ENCODE measurements around the gene FOXF1. TPM values are rescaled to one million over a fixed set of nuclear protein-coding genes. Genes with fewer than 3 reads are reported as not detected.

The FOXF1 gene
- total and polyA plus RNA-seq, 7 experiments from 2014 or later: not detected

DNA sequence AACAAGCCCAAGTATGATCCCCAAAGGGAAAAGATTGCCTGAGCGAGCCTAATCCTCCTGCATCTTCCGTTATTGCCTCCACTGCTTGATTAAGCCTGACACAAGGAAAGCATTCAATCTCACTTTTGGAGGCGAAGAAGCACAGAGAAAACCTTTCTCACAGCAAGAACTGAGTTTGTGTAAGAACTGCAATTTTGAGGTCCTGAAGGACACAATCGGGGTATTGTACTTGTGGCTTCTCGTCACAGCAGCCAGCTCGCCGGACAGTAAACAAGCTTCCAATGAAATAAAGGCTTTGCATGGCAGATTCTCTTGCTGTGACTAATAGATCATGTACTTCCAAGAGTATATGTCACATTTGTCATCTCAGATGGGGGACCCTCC is 18.7 kb upstream of the FOXF1 start:
- POLR2A ChIA-PET: no interaction called here
- Mint-ChIP-seq H3K27ac (no peak overlapping the region), H3K9me3 (peaks cover 0 to 4% (median 0%) of the 10 kb centered on the region in 11 donors), H3K4me1 (peaks cover 0 to 5% (median 0%) of the 10 kb centered on the region in 7 donors), H3K27me3 (peaks cover 57 to 83% (median 70%) of the 10 kb centered on the region in 5 donors), H3K4me3 (no peak overlapping the region), H3K36me3 (no peaks in the 10 kb centered on the region)
- no peak overlapping the region for H3K27ac ChIP-seq (ENCODE audit: low read depth, low read length)
- no peaks in the 10 kb centered on the region for H3K36me3 ChIP-seq (ENCODE audit: control insufficient read depth in 2 of 3, insufficient read depth in 3 of 3, low read length in 3 of 3)
- no peak for DNase-seq
- H3K4me3 ChIP-seq (ENCODE audit: low read length): no peak overlapping the region
- H3K9me3 ChIP-seq (ENCODE audit: control insufficient read depth in 2 of 3, low read length in 3 of 3): no peaks in the 10 kb centered on the region
- intact Hi-C loops (cut with micrococcal nuclease): no loop called here
- H3K27me3 ChIP-seq (ENCODE audit: control insufficient read depth in 2 of 2, insufficient read depth in 2 of 2, low read length in 2 of 2): no peaks in the 10 kb centered on the region
- ATAC-seq: no peak
- H3K4me1 ChIP-seq (ENCODE audit: control insufficient read depth in 2 of 2, insufficient read depth in 2 of 2, low read length in 2 of 2): no peaks in the 10 kb centered on the region
- CTCF ChIA-PET: no interaction called here

DNA sequence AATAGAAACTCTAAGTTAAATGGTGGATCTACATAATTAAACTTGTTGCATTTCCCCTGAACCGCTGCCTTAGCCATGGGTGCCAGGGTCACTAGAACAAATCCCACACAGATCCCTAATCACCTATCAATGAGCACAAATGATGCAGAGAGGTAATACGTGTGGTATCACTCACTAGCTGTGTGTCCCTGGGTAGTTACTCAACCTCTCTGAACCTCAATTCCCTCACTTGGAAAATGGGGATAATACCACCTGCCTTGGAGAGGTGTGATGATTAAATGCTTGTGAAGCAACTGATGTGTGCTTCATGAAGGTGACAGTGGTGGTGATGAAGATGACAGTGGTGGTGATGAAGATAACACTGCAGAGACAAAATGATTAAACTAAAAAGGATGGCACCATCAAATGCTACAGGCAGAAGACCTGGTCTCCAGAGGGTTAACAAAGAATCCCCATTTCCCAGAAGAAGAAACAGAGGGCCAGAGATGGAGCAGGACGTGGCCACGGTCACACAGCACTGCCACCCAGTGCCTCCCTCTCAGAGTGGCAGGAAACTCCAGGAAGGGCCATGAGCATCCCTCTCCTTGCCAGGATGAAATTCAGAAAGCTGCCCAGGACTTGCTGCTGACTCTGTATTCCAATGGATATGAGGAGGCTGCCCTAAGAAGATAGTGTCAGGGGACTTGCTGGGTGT is 17.9 kb upstream of the FOXF1 start:
- intact Hi-C loops (cut with micrococcal nuclease): no loop called here
- peaks cover 63 to 82% (median 77%) of the 10 kb centered on the region in 5 donors for H3K27me3 Mint-ChIP-seq
- H3K36me3 Mint-ChIP-seq: no peaks in the 10 kb centered on the region
- ATAC-seq: no peak
- POLR2A ChIA-PET: no interaction called here
- Histone ChIP-seq H3K4me3 (ENCODE audit: low read length) (no peak overlapping the region), H3K27ac (ENCODE audit: low read depth, low read length) (no peak overlapping the region), H3K27me3 (ENCODE audit: control insufficient read depth in 2 of 2, insufficient read depth in 2 of 2, low read length in 2 of 2) (no peaks in the 10 kb centered on the region), H3K9me3 (ENCODE audit: control insufficient read depth in 2 of 3, low read length in 3 of 3) (no peaks in the 10 kb centered on the region), H3K36me3 (ENCODE audit: control insufficient read depth in 2 of 3, insufficient read depth in 3 of 3, low read length in 3 of 3) (no peaks in the 10 kb centered on the region), H3K4me1 (ENCODE audit: control insufficient read depth in 2 of 2, insufficient read depth in 2 of 2, low read length in 2 of 2) (no peaks in the 10 kb centered on the region)
- peaks cover 0 to 5% (median 0%) of the 10 kb centered on the region in 7 donors for H3K4me1 Mint-ChIP-seq
- H3K27ac Mint-ChIP-seq: no peak overlapping the region
- H3K4me3 Mint-ChIP-seq: peak overlapping the region in 1 of 10 donors; percentile 38
- no peak for DNase-seq
- CTCF ChIA-PET: no interaction called here
- H3K9me3 Mint-ChIP-seq: peaks cover 0 to 4% (median 0%) of the 10 kb centered on the region in 11 donors

DNA sequence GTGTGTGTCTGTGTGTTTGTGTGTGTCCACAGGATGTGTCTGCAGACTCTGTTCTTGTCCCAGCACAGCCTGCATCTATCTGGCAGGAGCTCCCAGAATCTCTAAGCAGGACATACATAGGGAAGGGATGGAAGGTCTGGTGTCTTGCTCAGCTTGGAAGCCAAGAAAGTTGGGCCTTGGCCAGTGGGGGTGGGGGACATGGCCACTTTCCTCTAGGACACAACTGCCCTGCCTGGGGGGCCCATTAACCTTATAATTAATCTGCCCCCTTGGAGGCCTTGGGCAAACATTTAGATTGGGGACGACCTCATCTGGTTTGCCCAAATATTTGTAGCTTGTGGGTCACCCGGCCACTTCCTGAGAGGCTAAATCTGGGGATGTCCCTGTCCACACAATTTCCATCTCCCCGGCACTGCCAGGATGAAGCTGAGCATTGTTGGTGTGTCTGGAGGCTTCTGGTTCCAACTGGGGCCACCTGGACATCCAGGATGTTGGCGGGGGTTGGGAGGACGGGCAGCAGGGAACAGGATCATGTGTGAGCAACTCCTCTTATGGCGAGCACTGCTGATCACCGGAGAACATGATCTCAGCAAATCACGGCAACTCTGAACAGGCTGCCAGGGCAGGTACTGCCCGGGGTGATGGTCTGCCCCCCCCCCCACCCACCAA is 17.2 kb upstream of the FOXF1 start:
- no peaks in the 10 kb centered on the region for H3K36me3 Mint-ChIP-seq
- H3K27me3 Mint-ChIP-seq: peaks cover 66 to 79% (median 77%) of the 10 kb centered on the region in 5 donors
- Histone ChIP-seq H3K4me1 (ENCODE audit: control insufficient read depth in 2 of 2, insufficient read depth in 2 of 2, low read length in 2 of 2) (no peaks in the 10 kb centered on the region), H3K27ac (ENCODE audit: low read depth, low read length) (no peak overlapping the region), H3K27me3 (ENCODE audit: control insufficient read depth in 2 of 2, insufficient read depth in 2 of 2, low read length in 2 of 2) (no peaks in the 10 kb centered on the region), H3K9me3 (ENCODE audit: control insufficient read depth in 2 of 3, low read length in 3 of 3) (no peaks in the 10 kb centered on the region), H3K4me3 (ENCODE audit: low read length) (no peak overlapping the region), H3K36me3 (ENCODE audit: control insufficient read depth in 2 of 3, insufficient read depth in 3 of 3, low read length in 3 of 3) (no peaks in the 10 kb centered on the region)
- ChIA-PET CTCF (no interaction called here), POLR2A (no interaction called here)
- no peak for DNase-seq
- H3K9me3 Mint-ChIP-seq: peaks cover 0 to 4% (median 0%) of the 10 kb centered on the region in 11 donors
- H3K27ac Mint-ChIP-seq: no peak overlapping the region
- H3K4me1 Mint-ChIP-seq: peaks cover 0 to 6% (median 0%) of the 10 kb centered on the region in 7 donors
- intact Hi-C loops (cut with micrococcal nuclease): no loop called here
- no peak for ATAC-seq
- H3K4me3 Mint-ChIP-seq: no peak overlapping the region

DNA sequence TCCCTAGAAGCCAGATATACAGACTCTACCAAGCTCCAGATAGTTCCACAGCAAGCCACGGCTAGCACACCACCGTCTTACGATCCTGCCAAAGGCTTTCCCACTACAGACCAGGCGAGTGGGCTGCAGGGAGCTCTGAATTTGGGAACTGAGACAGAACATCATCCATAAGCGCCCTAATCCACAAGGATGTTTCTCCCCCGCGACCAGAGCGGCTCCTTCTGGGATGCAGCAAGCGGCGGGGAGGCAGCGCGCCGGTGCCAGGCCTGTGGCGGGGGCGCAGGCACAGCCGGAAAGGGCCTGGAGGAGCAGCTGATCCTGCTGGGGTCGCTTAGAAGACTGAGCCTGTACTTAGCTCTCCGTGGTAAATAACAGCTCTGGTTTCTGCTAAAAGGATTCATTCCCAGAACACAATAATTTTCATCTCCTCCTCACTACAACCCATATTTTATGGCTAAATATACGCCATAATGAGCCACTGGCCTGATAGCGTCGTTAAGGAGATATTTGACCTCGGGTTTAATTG is 16.2 kb upstream of the FOXF1 start:
- no peak for DNase-seq
- Mint-ChIP-seq H3K27me3 (peaks cover 64 to 77% (median 76%) of the 10 kb centered on the region in 5 donors), H3K36me3 (no peaks in the 10 kb centered on the region), H3K9me3 (peaks cover 0 to 4% (median 0%) of the 10 kb centered on the region in 11 donors), H3K4me1 (peaks cover 0 to 8% (median 2%) of the 10 kb centered on the region in 7 donors), H3K4me3 (no peak overlapping the region), H3K27ac (no peak overlapping the region)
- no peaks in the 10 kb centered on the region for H3K4me1 ChIP-seq (ENCODE audit: control insufficient read depth in 2 of 2, insufficient read depth in 2 of 2, low read length in 2 of 2)
- CTCF ChIA-PET: no interaction called here
- ATAC-seq: no peak
- no peaks in the 10 kb centered on the region for H3K27me3 ChIP-seq (ENCODE audit: control insufficient read depth in 2 of 2, insufficient read depth in 2 of 2, low read length in 2 of 2)
- H3K36me3 ChIP-seq (ENCODE audit: control insufficient read depth in 2 of 3, insufficient read depth in 3 of 3, low read length in 3 of 3): no peaks in the 10 kb centered on the region
- POLR2A ChIA-PET: no interaction called here
- intact Hi-C loops (cut with micrococcal nuclease): no loop called here
- no peaks in the 10 kb centered on the region for H3K9me3 ChIP-seq (ENCODE audit: control insufficient read depth in 2 of 3, low read length in 3 of 3)
- no peak overlapping the region for H3K4me3 ChIP-seq (ENCODE audit: low read length)
- no peak overlapping the region for H3K27ac ChIP-seq (ENCODE audit: low read depth, low read length)

DNA sequence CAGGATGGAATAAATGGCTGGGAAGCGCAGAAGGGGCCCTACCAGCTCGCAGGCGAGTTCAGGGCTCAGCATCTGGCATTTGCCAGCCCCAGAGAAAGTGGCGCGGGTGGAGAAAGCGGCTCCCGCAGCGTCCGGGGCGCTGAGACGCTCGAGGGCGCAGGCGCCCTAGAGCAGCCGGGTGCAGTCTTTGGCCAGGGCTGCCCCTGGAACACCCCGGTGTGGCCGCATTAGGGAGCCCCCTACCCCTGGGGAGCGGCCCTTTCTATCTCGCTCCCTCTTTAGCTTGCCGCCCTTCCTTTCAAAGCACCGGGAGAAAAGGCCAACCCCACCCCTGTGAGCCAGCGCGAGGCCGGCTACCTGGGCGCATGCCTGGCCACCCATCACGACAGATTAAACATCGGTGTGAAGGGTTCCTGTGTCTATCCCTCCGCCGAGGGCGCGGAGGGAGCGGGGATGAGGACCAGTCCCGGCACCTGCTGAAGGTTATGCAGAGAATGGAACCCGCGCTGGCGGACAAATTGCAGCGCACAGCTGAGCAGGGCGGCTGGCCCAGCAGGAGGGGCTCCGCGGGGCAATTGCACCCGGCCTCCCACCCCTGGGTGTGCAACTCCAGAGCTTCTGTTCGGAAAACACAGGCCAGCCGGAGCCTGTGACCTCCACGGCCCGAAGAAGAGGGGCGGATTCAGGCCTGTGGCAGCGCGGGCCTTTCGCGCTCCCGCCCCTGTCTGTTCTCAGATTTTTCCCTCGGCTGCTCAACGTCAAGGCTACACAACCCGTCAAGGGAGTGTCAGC is 15.6 kb upstream of the FOXF1 start:
- ATAC-seq: no peak
- H3K27ac Mint-ChIP-seq: no peak overlapping the region
- ChIA-PET POLR2A (no interaction called here), CTCF (no interaction called here)
- intact Hi-C loops (cut with micrococcal nuclease): no loop called here
- no peaks in the 10 kb centered on the region for H3K36me3 Mint-ChIP-seq
- H3K4me3 Mint-ChIP-seq: no peak overlapping the region
- no peaks in the 10 kb centered on the region for H3K4me1 ChIP-seq (ENCODE audit: control insufficient read depth in 2 of 2, insufficient read depth in 2 of 2, low read length in 2 of 2)
- no peaks in the 10 kb centered on the region for H3K36me3 ChIP-seq (ENCODE audit: control insufficient read depth in 2 of 3, insufficient read depth in 3 of 3, low read length in 3 of 3)
- no peak for DNase-seq
- H3K4me1 Mint-ChIP-seq: peaks cover 0 to 8% (median 4%) of the 10 kb centered on the region in 7 donors
- H3K27me3 ChIP-seq (ENCODE audit: control insufficient read depth in 2 of 2, insufficient read depth in 2 of 2, low read length in 2 of 2): no peaks in the 10 kb centered on the region
- H3K4me3 ChIP-seq (ENCODE audit: low read length): no peak overlapping the region
- H3K27me3 Mint-ChIP-seq: peaks cover 64 to 84% (median 76%) of the 10 kb centered on the region in 5 donors
- peaks cover 0 to 4% (median 0%) of the 10 kb centered on the region in 11 donors for H3K9me3 Mint-ChIP-seq
- no peaks in the 10 kb centered on the region for H3K9me3 ChIP-seq (ENCODE audit: control insufficient read depth in 2 of 3, low read length in 3 of 3)
- H3K27ac ChIP-seq (ENCODE audit: low read depth, low read length): no peak overlapping the region

DNA sequence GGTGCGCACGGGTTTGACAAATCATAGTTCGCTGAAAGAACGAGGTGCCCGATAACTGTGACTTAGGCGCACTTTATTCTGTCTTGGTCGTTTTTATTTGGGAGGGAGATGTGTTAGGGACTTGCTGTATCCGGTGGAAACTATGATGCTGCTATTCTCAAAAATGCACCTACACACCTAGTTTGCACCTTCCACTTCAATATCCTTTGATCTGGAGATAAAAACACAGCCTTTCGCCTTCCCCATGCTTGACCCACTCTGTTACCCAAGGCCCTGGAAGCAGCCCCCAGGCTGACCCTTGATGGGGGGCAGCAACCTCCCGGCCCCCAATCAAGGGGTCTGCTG is 15.0 kb upstream of the FOXF1 start:
- ATAC-seq (no peak), DNase-seq (no peak)
- Histone ChIP-seq H3K9me3 (ENCODE audit: control insufficient read depth in 2 of 3, low read length in 3 of 3) (no peaks in the 10 kb centered on the region), H3K27ac (ENCODE audit: low read depth, low read length) (no peak overlapping the region), H3K36me3 (ENCODE audit: control insufficient read depth in 2 of 3, insufficient read depth in 3 of 3, low read length in 3 of 3) (no peaks in the 10 kb centered on the region), H3K4me1 (ENCODE audit: control insufficient read depth in 2 of 2, insufficient read depth in 2 of 2, low read length in 2 of 2) (no peaks in the 10 kb centered on the region), H3K27me3 (ENCODE audit: control insufficient read depth in 2 of 2, insufficient read depth in 2 of 2, low read length in 2 of 2) (no peaks in the 10 kb centered on the region), H3K4me3 (ENCODE audit: low read length) (no peak overlapping the region)
- no peaks in the 10 kb centered on the region for H3K36me3 Mint-ChIP-seq
- H3K4me1 Mint-ChIP-seq: peaks cover 0 to 8% (median 4%) of the 10 kb centered on the region in 7 donors
- ChIA-PET POLR2A (no interaction called here), CTCF (no interaction called here)
- intact Hi-C loops (cut with micrococcal nuclease): no loop called here
- H3K27me3 Mint-ChIP-seq: peaks cover 60 to 85% (median 74%) of the 10 kb centered on the region in 5 donors
- no peak overlapping the region for H3K27ac Mint-ChIP-seq
- H3K9me3 Mint-ChIP-seq: peaks cover 0 to 2% (median 0%) of the 10 kb centered on the region in 11 donors
- no peak overlapping the region for H3K4me3 Mint-ChIP-seq

Measured in naive thymus-derived CD4-positive, alpha-beta T cell (primary cell).